HL-60 (cell line): Measurements from ENCODE around the gene JCHAIN.

Source experiments
- DNase-seq, 2 experiments: peaks; one replicate each; pipeline ENCODE4 v3.0.0-alpha.2; 2010 to 2020; ENCODE audit warnings: low read depth in 1 of 2, low spot score in 1 of 2
- H3K27ac ChIP-seq: fragments of 250-450 bp; sonication (Bioruptor Pico); replicated peaks from 2 replicates; pipeline ENCODE4 v1.5.1; 2020; ENCODE audit warnings: mild to moderate bottlenecking, moderate library complexity
- H3K27me3 ChIP-seq: fragments of 250-450 bp; sonication (Bioruptor Pico); 2 replicates; pipeline ENCODE4 v1.5.1; 2021; ENCODE audit warnings: mild to moderate bottlenecking, moderate library complexity; ENCODE audit not compliant: insufficient read depth, poor library complexity, severe bottlenecking
- H3K4me3 ChIP-seq: replicated peaks from 2 replicates; pipeline ENCODE4 v1.5.1; 2011; ENCODE audit warnings: mild to moderate bottlenecking, control low read depth, low read length; ENCODE audit not compliant: insufficient read depth
- GABPA ChIP-seq: IDR thresholded peaks from 2 replicates; pipeline ENCODE4 v1.6.1; 2012; ENCODE audit warnings: low read depth
- POLR2AphosphoS5 ChIP-seq: IDR thresholded peaks from 2 replicates; pipeline ENCODE4 v1.6.1; 2012; ENCODE audit warnings: low read depth
- SPI1 ChIP-seq: IDR thresholded peaks from 2 replicates; pipeline ENCODE4 v1.6.1; 2012; ENCODE audit warnings: low read depth, mild to moderate bottlenecking, borderline replicate concordance
- TF ChIP-seq, protein P1 (sequence below): IDR thresholded peaks from one replicate; pipeline ENCODE4 v1.5.1; 2011; ENCODE audit warnings: low read length, control low read depth, inconsistent platforms; ENCODE audit not compliant: insufficient read depth
- TF ChIP-seq, protein P2 (sequence below): IDR thresholded peaks from 2 replicates; pipeline ENCODE4 v1.6.1; 2012; ENCODE audit warnings: low read depth; ENCODE audit not compliant: insufficient replicate concordance

Gene JCHAIN

DNA sequence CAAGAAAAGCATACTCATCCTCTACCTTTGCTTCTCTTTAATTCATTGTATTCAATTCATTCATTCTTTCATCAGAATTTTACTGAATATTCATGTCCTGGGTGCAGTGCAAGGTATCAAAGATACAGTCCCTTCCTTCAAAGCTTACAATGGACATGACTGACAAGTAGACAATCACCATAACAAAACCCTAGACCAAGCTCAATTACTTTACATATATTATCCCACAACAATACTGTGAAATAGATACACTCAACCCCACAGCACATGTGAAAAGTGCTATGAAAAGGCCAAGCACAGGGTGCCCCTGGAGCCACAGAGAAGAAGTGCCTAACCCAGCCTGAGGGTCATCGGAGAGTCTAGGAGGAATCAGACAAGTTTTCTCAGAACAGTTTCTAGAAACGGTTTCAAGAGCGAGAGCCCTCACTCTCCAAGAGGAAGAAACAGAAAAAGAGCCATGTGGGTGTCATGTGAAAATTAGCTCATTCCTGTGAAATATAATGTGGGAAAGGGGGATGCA lies 58.9 kb downstream of the JCHAIN start:
- Histone ChIP-seq H3K27me3 (no peaks in the 10 kb centered on the region), H3K4me3 (no peak overlapping the region), H3K27ac (no peak overlapping the region)
- TF ChIP-seq POLR2AphosphoS5 (no peak), SPI1 (no peak)
- TF ChIP-seq, protein P1, sequence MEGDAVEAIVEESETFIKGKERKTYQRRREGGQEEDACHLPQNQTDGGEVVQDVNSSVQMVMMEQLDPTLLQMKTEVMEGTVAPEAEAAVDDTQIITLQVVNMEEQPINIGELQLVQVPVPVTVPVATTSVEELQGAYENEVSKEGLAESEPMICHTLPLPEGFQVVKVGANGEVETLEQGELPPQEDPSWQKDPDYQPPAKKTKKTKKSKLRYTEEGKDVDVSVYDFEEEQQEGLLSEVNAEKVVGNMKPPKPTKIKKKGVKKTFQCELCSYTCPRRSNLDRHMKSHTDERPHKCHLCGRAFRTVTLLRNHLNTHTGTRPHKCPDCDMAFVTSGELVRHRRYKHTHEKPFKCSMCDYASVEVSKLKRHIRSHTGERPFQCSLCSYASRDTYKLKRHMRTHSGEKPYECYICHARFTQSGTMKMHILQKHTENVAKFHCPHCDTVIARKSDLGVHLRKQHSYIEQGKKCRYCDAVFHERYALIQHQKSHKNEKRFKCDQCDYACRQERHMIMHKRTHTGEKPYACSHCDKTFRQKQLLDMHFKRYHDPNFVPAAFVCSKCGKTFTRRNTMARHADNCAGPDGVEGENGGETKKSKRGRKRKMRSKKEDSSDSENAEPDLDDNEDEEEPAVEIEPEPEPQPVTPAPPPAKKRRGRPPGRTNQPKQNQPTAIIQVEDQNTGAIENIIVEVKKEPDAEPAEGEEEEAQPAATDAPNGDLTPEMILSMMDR = no peak
- DNase-seq = no peak

DNA sequence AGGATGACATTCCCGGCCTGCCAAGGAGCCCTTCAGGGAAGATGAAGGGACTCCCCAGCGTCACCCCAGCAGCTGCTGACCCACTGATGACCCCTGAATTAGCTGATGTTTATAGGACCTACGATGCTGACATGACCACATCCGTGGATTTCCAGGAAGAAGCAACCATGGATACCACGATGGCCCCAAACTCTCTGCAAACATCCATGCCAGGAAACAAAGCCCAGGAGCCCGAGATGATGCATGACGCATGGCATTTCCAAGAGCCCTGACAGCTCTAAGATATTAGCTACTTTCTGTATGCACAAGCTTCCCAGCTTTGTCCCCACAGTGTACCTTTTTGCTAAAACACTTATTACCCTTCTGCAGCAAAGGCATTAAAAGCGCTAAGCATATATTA lies 59.8 kb downstream of the JCHAIN start:
- TF ChIP-seq, protein P2, sequence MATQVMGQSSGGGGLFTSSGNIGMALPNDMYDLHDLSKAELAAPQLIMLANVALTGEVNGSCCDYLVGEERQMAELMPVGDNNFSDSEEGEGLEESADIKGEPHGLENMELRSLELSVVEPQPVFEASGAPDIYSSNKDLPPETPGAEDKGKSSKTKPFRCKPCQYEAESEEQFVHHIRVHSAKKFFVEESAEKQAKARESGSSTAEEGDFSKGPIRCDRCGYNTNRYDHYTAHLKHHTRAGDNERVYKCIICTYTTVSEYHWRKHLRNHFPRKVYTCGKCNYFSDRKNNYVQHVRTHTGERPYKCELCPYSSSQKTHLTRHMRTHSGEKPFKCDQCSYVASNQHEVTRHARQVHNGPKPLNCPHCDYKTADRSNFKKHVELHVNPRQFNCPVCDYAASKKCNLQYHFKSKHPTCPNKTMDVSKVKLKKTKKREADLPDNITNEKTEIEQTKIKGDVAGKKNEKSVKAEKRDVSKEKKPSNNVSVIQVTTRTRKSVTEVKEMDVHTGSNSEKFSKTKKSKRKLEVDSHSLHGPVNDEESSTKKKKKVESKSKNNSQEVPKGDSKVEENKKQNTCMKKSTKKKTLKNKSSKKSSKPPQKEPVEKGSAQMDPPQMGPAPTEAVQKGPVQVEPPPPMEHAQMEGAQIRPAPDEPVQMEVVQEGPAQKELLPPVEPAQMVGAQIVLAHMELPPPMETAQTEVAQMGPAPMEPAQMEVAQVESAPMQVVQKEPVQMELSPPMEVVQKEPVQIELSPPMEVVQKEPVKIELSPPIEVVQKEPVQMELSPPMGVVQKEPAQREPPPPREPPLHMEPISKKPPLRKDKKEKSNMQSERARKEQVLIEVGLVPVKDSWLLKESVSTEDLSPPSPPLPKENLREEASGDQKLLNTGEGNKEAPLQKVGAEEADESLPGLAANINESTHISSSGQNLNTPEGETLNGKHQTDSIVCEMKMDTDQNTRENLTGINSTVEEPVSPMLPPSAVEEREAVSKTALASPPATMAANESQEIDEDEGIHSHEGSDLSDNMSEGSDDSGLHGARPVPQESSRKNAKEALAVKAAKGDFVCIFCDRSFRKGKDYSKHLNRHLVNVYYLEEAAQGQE = no peak
- no peak for TF ChIP-seq POLR2AphosphoS5
- TF ChIP-seq GABPA = no peak
- TF ChIP-seq, protein P1 = no peak
- TF ChIP-seq SPI1 = no peak
- no peak for DNase-seq
- Histone ChIP-seq H3K27ac (no peak overlapping the region), H3K4me3 (no peak overlapping the region), H3K27me3 (no peaks in the 10 kb centered on the region)
